HG02763 (cell line): Measurements from ENCODE around the gene ABCB6.

Source experiments
- ATAC-seq: cut with Tn5 transposase; IDR thresholded peaks from one replicate; pipeline ENCODE4 v1.9.1; 2021; ENCODE audit warnings: mild to moderate bottlenecking, moderate library complexity; ENCODE audit not compliant: unreplicated experiment

The ABCB6 gene

DNA sequence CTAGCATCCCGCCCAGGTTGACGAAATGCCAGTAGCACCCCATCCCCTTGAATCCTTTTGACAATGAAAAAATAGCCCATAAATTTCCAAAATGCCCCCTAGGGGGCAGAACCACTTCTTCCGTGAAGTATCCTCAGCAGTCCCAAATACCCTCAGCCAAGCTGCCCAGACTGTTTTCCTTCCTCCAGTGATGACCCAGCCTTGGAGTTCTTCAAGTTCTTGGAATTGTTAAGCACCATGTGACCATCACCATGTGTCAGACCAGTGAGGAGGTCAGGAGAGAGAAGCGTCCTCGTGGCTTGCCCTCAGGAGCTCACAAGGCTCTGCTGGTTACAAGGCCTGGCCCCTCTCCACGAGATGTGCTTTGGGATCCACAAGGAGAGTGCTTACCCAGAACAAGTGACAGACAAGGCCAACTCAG, 47.5 kb downstream of the ABCB6 start:
- ATAC-seq, result no peak

DNA sequence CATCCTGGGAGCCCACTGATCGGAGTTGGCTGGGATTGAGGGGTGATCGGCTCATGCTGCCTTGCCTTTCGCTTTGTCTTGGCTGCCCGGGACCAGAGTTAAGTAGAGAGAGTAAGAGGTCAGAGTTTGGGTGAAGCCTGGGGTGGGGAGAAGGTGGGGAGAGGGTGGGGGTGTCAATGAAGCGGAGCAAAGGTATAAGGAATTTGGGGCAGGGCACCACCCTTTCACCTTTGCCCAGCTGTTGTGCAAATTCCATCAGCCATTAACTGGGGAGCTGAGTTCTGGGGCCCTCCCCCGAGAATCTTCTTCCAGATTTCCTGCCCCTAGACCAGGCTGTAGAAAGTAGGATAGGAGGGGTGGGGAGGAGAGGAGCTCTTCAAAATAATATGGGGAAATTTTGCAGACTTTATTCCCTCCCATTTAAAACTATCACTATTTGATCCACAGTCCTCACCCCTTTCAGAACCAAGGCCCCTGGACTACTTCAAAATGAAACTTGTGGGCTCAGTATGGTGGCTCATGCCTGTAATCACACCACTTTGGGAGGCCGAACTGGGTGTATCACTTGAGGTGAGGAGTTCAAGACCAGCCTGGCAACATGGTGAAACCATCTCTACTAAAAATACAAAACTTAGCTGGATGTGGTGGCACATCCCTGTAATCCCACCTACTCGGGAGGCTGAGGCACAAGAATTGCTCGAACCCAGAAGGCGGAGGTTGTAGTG, 48.7 kb downstream of the ABCB6 start, which contains the start of gene SLC23A3:
Gene SLC23A3, minus strand, starts transcription at position 100 of the 725 bp plus-strand sequence. Its CDS starts 45 bp downstream, at position 55.
- no peak for ATAC-seq

DNA sequence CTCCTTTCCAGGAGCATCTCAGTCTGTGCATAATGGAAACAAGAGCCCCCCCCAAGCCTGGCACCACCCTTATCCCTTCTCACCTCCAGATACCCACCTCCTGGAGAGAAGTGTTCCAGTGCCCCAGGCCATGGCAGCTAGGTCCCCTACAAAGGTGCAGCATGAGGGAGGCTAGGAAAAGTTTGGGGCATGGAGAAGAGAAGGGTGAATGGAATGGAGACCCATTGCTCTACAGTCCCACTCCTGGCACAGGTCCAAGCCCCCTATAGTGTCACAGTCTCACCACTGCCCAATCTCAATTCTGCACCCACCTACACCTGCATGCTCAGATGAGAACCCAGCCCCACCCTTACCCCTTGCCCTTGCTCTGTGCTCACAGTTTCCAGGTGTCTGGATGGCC, 49.8 kb downstream of the ABCB6 start:
- ATAC-seq, result no peak

GRCh38 chr2:219168526-219168925, 50.2 kb downstream of the ABCB6 start:
- no peak for ATAC-seq

GRCh38 chr2:219167997-219168396, 50.8 kb downstream of the ABCB6 start:
- ATAC-seq, result no peak

GRCh38 chr2:219165058-219165911, 53.5 kb downstream of the ABCB6 start:
- no peak for ATAC-seq

GRCh38 chr2:219163156-219163555, 55.6 kb downstream of the ABCB6 start:
- ATAC-seq, result no peak

DNA sequence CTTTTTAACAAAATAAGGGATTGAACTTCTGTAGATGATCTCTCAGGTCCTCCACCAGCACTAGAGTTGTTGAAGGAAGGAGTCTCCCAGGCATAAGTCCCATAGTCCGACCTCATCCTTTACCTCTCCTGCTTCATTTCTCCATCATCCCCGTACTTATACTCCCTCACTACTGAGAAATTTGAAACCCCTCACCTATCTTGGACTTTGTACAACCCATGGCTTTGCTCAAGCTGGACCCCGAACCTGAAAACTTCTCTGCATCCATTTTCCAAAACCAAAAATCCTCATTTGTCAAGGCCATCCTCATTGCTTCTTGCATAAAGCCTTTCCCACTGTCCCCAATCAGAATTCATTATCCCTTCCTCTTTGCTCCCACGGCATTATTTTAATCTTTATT, 57.7 kb downstream of the ABCB6 start:
- no peak for ATAC-seq

GRCh38 chr2:219160186-219161017, 58.4 kb downstream of the ABCB6 start, which contains the start of gene NHEJ1:
NHEJ1 (minus strand) TSS chr2:219160815; CDS start chr2:219158362, 2,453 bp downstream.
- peak; percentile 83 for ATAC-seq
